SK-N-SH (cell line): ENCODE data around the gene RASGRP2. TPM values are rescaled to one million over a fixed set of nuclear protein-coding genes. Genes with fewer than 3 reads are reported as not detected.
A peak's percentile ranks its signal among the peaks of the same experiment; 100 is the strongest.

Experiments used
- CTCF ChIA-PET: fragments of 300-600, 350-600 bp; formaldehyde crosslinking; extraction: SDS; loops from one replicate; lab custom pipeline; 2021; lab: Yijun Ruan, JAX
- POLR2A ChIA-PET: fragments of 350-600 bp; sonication (Branson Sonifier 250); formaldehyde crosslinking; extraction: SDS; loops from one replicate; lab custom pipeline; 2020; ENCODE audit warnings: antibody characterized with exemption, inconsistent platforms; lab: Yijun Ruan, JAX
- DNase-seq: peaks from one replicate; pipeline ENCODE4 v3.0.0; 2012
- H2AFZ ChIP-seq: fragments of 200-600 bp; sonication (generic); 2 replicates; pipeline ENCODE4 v1.8.1; 2016; ENCODE audit warnings: antibody characterized with exemption, mild to moderate bottlenecking, low read depth
- H3F3A ChIP-seq: fragments of 200-600 bp; sonication (generic); replicated peaks from 2 replicates; pipeline ENCODE3; 2016; ENCODE audit warnings: antibody characterized with exemption, mild to moderate bottlenecking; ENCODE audit not compliant: insufficient read depth
- H3K27ac ChIP-seq, 2 experiments: fragments of 200-500 bp in 1 of 2; fragments of 200-600 bp in 1 of 2; sonication (Bioruptor generic) in 1 of 2; sonication (generic), shearing (Covaris generic) in 1 of 2; 2 replicates each; pipeline versions ENCODE4 v1.5.1 to v1.6.1; 2014 to 2016; ENCODE audit warnings: low read depth in 2 of 2, inconsistent platforms in 1 of 2, low read length in 1 of 2, mild to moderate bottlenecking in 1 of 2, mixed read lengths in 1 of 2
- H3K27me3 ChIP-seq: fragments of 200-600 bp; sonication (generic), shearing (Covaris generic); 2 replicates; pipeline ENCODE4 v1.6.1; 2016; ENCODE audit warnings: mixed run types; ENCODE audit not compliant: insufficient read depth
- H3K36me3 ChIP-seq, 2 experiments: fragments of 200-500 bp in 1 of 2; fragments of 200-600 bp in 1 of 2; sonication (Bioruptor generic) in 1 of 2; sonication (generic) in 1 of 2; replicated peaks in 1 of 2; 2 replicates each; pipeline versions ENCODE3 to v1.5.1; 2014 to 2016; ENCODE audit warnings: low read length in 1 of 2, mild to moderate bottlenecking in 1 of 2; ENCODE audit not compliant: insufficient read depth in 2 of 2, control insufficient read depth in 1 of 2
- H3K4me1 ChIP-seq, 2 experiments: fragments of 200-500 bp in 1 of 2; fragments of 200-600 bp in 1 of 2; sonication (Bioruptor generic) in 1 of 2; sonication (generic), shearing (Covaris generic) in 1 of 2; 2 replicates each; pipeline versions ENCODE4 v1.5.1 to v1.6.1; 2014 to 2016; ENCODE audit warnings: low read depth in 1 of 2, low read length in 1 of 2, mixed run types in 1 of 2; ENCODE audit not compliant: insufficient read depth in 2 of 2, control insufficient read depth in 1 of 2
- H3K4me2 ChIP-seq: fragments of 200-600 bp; sonication (generic), shearing (Covaris generic); 2 replicates; pipeline ENCODE4 v1.6.1; 2017; ENCODE audit warnings: mixed run types
- H3K4me3 ChIP-seq, 2 experiments: fragments of 200-500 bp in 1 of 2; fragments of 200-600 bp in 1 of 2; sonication (Bioruptor generic) in 1 of 2; sonication (generic), shearing (Covaris generic) in 1 of 2; 2 replicates each; pipeline versions ENCODE4 v1.5.1 to v1.8.1; 2014 to 2016; ENCODE audit warnings: low read depth in 2 of 2, inconsistent platforms in 1 of 2, low read length in 1 of 2, mild to moderate bottlenecking in 1 of 2, mixed read lengths in 1 of 2, moderate library complexity in 1 of 2
- H3K79me2 ChIP-seq: fragments of 200-600 bp; sonication (generic); 2 replicates; pipeline ENCODE4 v1.8.1; 2017; ENCODE audit warnings: mild to moderate bottlenecking; ENCODE audit not compliant: insufficient read depth
- H3K9ac ChIP-seq: fragments of 200-600 bp; sonication (generic); 2 replicates; pipeline ENCODE4 v1.6.1; 2017; ENCODE audit warnings: mixed run types
- H3K9me2 ChIP-seq: fragments of 200-600 bp; sonication (generic); 2 replicates; pipeline ENCODE4 v1.6.1; 2017; ENCODE audit warnings: mixed run types
- H3K9me3 ChIP-seq: fragments of 200-600 bp; sonication (generic); 2 replicates; pipeline ENCODE4 v1.6.1; 2017; ENCODE audit warnings: mixed run types, mild to moderate bottlenecking, moderate library complexity
- H4K20me1 ChIP-seq: fragments of 200-600 bp; sonication (generic); 2 replicates; pipeline ENCODE4 v1.6.1; 2017; ENCODE audit warnings: mild to moderate bottlenecking, mixed run types; ENCODE audit not compliant: insufficient read depth
- CHD2 ChIP-seq: fragments of 150-350 bp; IDR thresholded peaks from 2 replicates; pipeline ENCODE4 v1.6.1; 2018; ENCODE audit warnings: low read length; ENCODE audit not compliant: partially characterized antibody
- FOXJ3 ChIP-seq: sonication (generic); formaldehyde crosslinking; IDR thresholded peaks from 2 replicates; pipeline ENCODE4 v1.5.1; 2020; ENCODE audit warnings: mild to moderate bottlenecking, missing genetic modification reagents
- FOXM1 ChIP-seq: IDR thresholded peaks from 2 replicates; pipeline ENCODE4 v1.4.0; 2012; ENCODE audit warnings: low read depth, mild to moderate bottlenecking
- GABPA ChIP-seq: IDR thresholded peaks from 2 replicates; pipeline ENCODE4 v1.4.0; 2012; ENCODE audit warnings: low read depth, mild to moderate bottlenecking
- GATA2 ChIP-seq: sonication (generic); formaldehyde crosslinking; IDR thresholded peaks from 2 replicates; pipeline ENCODE4 v1.5.0; 2020; ENCODE audit warnings: mild to moderate bottlenecking, missing genetic modification reagents
- MXI1 ChIP-seq: IDR thresholded peaks from 2 replicates; pipeline ENCODE4 v1.6.1; 2012; ENCODE audit warnings: mild to moderate bottlenecking, low read depth, low read length, improper control_type of control experiment
- NRF1 ChIP-seq: IDR thresholded peaks from 2 replicates; pipeline ENCODE4 v1.6.1; 2012; ENCODE audit warnings: low read depth, mild to moderate bottlenecking, low read length
- POLR2AphosphoS5 ChIP-seq: IDR thresholded peaks from 2 replicates; pipeline ENCODE4 v1.6.1; 2012; ENCODE audit warnings: low read depth, low read length
- RFX5 ChIP-seq: IDR thresholded peaks from 2 replicates; pipeline ENCODE4 v1.6.1; 2012; ENCODE audit warnings: mild to moderate bottlenecking, improper control_type of control experiment, low read length
- SIN3A ChIP-seq: IDR thresholded peaks from 2 replicates; pipeline ENCODE4 v1.6.1; 2012; ENCODE audit warnings: low read depth, mild to moderate bottlenecking, low read length, moderate library complexity, borderline replicate concordance
- TEAD4 ChIP-seq: IDR thresholded peaks from 2 replicates; pipeline ENCODE4 v1.4.0; 2012; ENCODE audit warnings: mild to moderate bottlenecking, borderline replicate concordance; ENCODE audit not compliant: insufficient read depth
- WGBS: methylation state at CpG from one replicate; pipeline ENCODE4 v1.1.6; 2017; ENCODE audit warnings: low lambda C conversion rate; 5-methylcytosine and 5-hydroxymethylcytosine counted together
- polyA plus RNA-seq, 3 experiments: library from polyadenylated mRNA; depleted of rRNA; stranded (reverse); fragments of >200 nt; gene quantifications; 2 replicates each; pipeline ENCODE4 v1.2.3, GENCODE V29; 2012
- TF ChIP-seq, protein P1 (sequence below): IDR thresholded peaks from 2 replicates; pipeline ENCODE4 v1.4.0; 2012; ENCODE audit warnings: low read depth, borderline replicate concordance
- TF ChIP-seq, protein P2 (sequence below): IDR thresholded peaks from 2 replicates; pipeline ENCODE4; 2012
- TF ChIP-seq, protein P3 (sequence below): fragments of 150-350 bp; IDR thresholded peaks from 2 replicates; pipeline ENCODE4 v1.6.1; 2016; ENCODE audit warnings: mild to moderate bottlenecking, low read depth, low read length

Gene RASGRP2
- polyA plus RNA-seq, 1 of the 3 experiments (the other 2 are of a cell fraction): 1.6 TPM

DNA sequence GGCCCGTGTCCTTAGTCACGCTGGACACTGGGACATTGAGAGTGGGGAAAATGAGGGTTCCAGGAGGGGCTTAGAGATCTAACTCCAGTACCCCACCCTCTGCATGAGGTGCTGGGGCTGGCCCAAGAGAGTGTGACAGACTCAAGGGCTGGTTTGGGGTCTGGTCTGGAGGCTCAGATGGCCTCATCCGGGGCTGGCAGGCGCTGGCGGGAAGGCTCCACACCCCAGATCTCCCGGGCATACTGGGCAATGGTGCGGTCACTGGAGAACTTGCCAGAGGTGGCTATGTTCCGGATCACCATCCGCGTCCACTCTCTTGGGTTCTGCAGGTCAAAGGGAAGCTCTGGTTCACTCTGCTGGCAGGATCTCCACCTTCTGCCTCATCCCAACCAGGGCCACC lies 2.5 kb upstream of the RASGRP2 start:
- Histone ChIP-seq H3K4me2 (no peak overlapping the region), H3K27ac (peak overlapping the region in 1 of 2 experiments; percentile 16; a peak in 1 of 4 replicates), H3K4me3 (no peak overlapping the region), H3K27me3 (peaks cover 8% of the 10 kb centered on the region; the same call in 1 of the 2 replicates), H3K9ac (no peak overlapping the region), H3K4me1 (peaks cover 16 to 17% of the 10 kb centered on the region in 2 experiments; a peak in 2 of 4 replicates), H2AFZ (no peak overlapping the region), H3K9me3 (no peaks in the 10 kb centered on the region), H3K79me2 (no peaks in the 10 kb centered on the region), H3K36me3 (no peaks in the 10 kb centered on the region), H3F3A (peaks cover 22% of the 10 kb centered on the region), H3K9me2 (no peaks in the 10 kb centered on the region), H4K20me1 (peaks cover 2% of the 10 kb centered on the region; the same call in 1 of the 2 replicates)
- no peak for DNase-seq
- WGBS: 83% methylated on average over 7 of the region's 10 CpGs
- POLR2A ChIA-PET: no interaction called here
- CTCF ChIA-PET: interaction anchor here (0.6 to 2.1 kb wide), 4 partner anchors 26 to 96 kb away, joined by 3 to 6 read pairs (median 3); no protein-coding TSS in a partner anchor
- TF ChIP-seq TEAD4 (no peak), SIN3A (no peak), FOXM1 (no peak), CHD2 (no peak), NRF1 (no peak), GABPA (no peak), RFX5 (no peak), GATA2 (CRISPR knock-in tag) (no peak), POLR2AphosphoS5 (no peak), FOXJ3 (CRISPR knock-in tag) (no peak), MXI1 (no peak)
- TF ChIP-seq, protein P1, sequence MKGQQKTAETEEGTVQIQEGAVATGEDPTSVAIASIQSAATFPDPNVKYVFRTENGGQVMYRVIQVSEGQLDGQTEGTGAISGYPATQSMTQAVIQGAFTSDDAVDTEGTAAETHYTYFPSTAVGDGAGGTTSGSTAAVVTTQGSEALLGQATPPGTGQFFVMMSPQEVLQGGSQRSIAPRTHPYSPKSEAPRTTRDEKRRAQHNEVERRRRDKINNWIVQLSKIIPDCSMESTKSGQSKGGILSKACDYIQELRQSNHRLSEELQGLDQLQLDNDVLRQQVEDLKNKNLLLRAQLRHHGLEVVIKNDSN: no peak
- TF ChIP-seq, protein P2, sequence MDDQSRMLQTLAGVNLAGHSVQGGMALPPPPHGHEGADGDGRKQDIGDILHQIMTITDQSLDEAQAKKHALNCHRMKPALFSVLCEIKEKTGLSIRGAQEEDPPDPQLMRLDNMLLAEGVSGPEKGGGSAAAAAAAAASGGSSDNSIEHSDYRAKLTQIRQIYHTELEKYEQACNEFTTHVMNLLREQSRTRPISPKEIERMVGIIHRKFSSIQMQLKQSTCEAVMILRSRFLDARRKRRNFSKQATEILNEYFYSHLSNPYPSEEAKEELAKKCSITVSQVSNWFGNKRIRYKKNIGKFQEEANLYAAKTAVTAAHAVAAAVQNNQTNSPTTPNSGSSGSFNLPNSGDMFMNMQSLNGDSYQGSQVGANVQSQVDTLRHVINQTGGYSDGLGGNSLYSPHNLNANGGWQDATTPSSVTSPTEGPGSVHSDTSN: no peak
- TF ChIP-seq, protein P3, sequence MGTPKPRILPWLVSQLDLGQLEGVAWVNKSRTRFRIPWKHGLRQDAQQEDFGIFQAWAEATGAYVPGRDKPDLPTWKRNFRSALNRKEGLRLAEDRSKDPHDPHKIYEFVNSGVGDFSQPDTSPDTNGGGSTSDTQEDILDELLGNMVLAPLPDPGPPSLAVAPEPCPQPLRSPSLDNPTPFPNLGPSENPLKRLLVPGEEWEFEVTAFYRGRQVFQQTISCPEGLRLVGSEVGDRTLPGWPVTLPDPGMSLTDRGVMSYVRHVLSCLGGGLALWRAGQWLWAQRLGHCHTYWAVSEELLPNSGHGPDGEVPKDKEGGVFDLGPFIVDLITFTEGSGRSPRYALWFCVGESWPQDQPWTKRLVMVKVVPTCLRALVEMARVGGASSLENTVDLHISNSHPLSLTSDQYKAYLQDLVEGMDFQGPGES: no peak
